ENCODE results near the gene CCDC142.
"Not testable (repeated sequence)": the region's sequence is repeated elsewhere in the genome, so short reads cannot be mapped to it uniquely, and the experiment has no call there.

Gene CCDC142

DNA sequence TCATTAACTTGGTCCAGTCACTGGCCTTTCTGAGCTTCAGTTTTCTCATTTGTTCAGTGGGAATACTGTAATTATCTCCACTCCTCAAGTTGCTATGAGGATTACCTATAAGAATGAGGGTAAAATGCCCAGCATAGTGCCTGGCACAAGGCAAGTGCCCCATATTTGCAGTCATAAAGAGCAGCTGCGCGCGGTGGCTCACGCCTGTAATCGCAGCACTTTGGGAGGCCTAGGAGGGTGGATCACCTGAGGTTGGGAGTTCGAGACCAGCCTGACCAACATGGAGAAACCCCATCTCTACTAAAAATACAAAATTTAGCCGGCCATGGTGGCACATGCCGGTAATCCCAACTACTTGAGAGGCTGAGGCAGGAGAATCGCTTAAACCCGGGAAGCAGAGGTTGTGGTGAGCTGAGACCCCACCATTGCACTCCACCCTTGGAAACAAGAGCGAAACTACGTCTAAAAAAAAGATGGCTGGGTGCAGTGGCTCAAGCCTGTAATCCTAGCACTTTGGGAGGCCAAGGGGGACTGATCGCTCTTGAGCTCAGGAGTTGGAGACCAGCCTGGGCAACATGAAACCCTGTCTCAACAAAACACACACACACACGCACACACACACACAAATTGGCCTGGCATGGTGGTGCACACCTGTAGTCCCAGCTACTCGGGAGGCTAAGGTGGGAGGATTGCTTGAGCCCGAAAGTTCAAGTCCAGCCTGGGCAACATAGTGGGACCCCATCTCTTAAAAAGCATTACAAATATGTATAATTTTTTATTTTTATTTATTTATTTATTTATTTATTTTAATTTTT is 40.1 kb downstream of the CCDC142 start:
- DNase-seq (ENCODE audit: low read depth) = not testable (repeated sequence)

DNA sequence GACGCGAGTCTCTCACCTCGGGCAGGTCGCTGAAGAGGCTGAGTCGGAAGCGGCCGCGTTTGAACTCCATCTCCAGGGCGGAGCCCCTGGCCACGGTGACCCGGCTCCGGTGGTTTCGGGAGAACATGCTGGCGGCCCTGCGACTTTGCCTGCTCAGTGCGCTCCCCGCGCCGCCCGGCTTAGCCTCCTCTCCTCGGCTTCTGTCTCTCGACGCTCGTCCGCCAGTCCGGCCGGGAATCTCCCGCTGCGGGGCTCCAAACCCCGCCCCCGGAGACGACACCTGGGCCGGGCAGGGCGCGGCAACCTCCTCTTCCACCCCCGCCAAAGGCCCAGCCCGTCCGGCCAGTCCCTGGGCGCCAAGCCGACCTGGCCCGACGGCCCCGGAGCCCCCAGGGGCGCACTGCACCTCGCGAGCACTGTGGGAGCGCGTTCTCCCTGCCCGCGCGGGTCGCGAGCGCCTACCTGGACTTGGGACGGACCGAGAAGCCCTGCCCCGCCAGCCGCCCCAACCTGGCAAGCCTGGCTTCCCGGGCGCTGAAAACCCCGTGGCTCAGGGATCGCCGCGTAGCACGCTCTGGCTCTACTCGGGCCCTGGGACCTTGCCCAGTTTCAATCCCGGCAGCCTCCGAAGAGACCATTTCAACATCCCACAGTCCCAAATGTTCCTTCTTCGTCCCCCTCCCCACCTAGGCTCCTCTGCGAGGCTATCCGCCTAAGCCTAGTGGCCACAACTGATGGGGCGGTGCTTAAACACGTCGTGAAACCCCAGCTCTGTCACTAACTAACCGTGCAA is 40.9 kb downstream of the CCDC142 start, which contains the start of gene RTKN:
Gene RTKN (minus strand): TSS at position 248 of the 793 bp plus-strand sequence. CDS start 121 bp downstream, at position 127.
- DNase-seq (ENCODE audit: low read depth) = no peak

- DNase-seq (ENCODE audit: low read depth) = no peak
Observed at GRCh38 chr2:74441170-74441689, 41.6 kb downstream of the CCDC142 start.

GRCh38 chr2:74440378-74441169 is 42.2 kb downstream of the CCDC142 start:
- no peak for DNase-seq (ENCODE audit: low read depth)

DNA sequence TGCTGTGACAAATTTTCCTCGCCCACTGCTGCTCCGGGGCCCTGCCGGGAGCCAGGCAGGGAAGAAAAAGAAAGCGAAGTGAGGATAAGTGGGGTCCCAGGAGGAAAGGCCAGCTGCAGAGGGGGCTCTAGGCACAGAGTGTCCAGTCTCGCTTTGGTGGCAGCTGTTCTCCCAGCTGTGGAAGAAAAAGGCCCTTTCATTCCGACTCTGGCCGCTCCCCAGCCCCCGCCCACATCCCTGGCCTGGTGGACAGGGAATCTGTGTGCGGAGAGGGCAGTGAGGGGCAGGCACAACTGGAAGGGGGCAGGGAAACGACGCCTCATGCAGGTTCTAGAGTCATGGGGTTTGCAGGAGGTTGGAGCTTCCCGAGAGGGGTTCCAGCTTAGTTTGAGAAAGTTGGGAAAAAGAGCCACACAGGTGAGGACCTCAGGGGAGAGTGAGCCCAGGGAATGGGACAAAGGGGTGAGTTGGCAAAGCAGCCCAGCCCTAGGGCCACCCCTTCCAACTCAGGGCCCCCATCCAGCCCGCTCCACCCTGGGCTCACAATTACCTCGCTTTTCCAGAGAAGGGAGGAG is 42.9 kb downstream of the CCDC142 start:
- DNase-seq (ENCODE audit: low read depth) = no peak

DNA sequence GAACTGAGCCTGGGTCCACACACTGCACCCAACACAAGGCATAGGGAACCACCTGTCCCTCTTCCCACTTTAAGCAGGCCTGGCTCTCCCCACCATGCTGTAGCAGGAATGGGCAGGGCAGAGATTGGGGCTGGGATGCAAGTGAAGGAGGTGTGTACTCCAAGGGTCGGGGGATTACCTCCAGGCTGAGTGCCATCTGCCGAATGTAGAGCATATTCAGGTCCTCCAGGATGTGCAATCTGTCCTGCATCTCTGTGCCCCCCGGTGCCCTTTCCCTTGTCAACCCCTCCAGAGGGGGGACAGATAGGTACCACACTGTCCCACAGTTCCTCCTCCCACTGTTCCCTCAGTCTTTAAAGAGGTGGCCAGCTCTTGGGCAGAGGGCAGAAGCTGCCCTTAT is 43.4 kb downstream of the CCDC142 start:
- DNase-seq (ENCODE audit: low read depth) = no peak

DNA sequence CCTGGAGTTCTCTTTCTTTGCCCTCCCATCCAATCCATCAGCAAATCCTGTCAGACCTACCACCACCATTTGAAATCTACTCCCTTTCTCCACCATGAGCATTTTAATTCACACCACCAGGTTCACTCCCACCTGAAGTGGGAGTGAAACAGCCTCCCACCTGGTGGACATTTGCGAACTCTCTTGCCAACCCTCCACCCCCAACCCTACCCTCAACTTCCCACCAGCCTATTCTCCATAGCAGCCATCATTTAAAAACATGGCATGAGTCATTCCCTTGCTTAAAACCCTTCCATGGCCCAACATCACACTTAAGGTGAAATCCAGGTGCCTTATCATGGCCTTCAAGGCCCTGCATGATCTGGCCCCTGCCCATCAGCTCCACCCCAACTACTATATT is 44.5 kb downstream of the CCDC142 start:
- no peak for DNase-seq (ENCODE audit: low read depth)

- no peak for DNase-seq (ENCODE audit: low read depth)
Observed at GRCh38 chr2:74436848-74437695, 45.7 kb downstream of the CCDC142 start.

DNA sequence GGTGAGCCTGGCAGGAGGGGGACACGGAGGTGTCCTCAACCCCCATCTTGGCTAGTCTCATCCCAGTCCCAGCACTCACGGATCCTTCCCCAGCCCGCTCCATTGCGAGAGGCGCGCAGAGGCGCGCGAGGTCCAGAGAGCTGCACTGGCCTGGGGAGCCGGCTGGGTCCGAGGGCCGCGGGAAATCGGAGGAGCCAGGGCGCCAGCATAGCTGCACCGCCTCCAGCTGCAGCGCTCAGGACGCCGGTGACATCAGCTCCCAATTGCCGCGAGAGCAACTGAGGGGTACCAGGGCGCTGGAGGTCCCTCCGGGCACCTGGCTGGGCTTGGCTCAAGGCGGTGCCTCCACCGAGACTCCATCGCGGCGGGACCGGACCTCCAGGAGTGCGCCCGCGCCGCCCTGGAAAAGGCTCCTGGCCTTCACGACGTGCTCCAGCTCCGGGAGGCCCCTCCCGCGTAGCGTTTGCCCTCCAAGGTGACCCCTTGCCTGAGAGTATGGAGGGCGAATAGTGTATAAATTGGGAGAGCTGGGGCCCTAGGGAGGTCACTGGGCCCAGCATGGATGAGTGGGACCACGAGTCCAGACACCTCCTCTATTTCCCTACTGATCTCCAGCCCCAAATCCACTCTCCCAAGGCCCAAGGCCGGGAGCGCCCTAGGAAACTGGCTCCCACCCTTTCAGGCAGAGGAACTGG is 46.5 kb downstream of the CCDC142 start:
- DNase-seq (ENCODE audit: low read depth) = no peak

DNA sequence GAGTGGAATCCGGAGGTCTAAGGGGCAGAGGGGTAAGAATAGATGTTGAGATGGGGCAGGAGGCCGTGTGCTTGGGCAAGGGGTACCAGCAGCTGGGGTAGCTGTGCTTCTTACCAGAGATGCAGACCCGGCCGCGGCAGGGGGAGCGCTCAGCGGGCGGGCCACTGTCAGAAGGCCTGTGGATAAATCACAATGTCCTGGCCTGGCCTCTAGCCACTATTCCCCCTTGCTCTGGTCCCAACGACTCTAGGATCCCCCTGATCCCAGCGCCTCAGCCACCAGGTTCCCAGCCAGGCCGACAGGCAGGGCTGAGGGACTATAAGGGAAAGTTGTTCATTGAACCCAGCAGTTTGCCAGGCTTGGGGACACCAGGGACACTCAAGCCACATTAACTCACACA is 52.3 kb downstream of the CCDC142 start:
- DNase-seq (ENCODE audit: low read depth) = no peak

DNA sequence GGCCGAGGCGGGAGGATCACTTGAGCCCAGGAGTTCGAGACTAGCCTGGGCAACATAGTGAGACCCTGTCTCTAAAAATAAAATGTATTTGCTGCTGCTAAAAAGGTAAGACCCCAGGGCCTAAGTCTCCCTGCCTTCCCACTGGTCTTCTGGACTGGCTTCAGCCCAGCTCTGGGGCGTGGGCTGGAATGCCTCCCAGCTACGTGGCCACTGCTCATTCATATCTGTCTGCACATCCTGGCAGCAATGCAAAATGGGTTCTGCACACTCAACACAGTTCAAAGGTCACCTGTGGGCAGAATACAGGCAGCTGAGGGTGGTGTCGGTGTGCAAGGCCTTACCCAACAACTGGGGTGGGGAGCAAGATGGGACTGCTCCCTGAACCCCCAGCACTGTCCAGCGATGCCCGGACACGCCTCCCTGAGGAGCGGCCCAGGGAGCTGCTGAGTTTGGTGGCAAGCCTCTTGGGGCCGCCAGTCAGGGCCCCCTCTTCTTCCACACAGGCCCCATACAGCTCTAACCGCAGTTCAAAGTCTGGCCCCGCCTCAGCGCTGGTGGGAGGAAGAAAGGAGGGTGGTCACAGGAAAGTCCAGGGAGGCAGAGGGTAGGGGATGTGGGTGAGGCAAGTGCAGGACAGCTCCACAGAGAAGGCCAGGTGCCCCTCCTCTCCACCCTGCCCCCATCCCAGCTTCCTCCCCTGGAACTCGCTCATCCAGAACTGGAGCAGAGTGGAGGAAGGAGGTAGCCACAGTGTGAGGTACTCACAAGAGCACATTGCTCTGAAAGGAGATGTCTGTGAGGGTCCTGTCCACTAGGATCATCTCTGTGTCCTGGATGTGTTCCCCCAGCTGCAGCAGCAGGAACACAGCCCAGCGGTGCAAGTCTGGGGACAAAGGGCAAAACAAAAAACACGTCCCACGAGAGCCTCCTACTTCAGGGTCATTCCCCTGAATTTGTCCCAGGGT is 53.0 kb downstream of the CCDC142 start:
- DNase-seq (ENCODE audit: low read depth) = no peak

- DNase-seq (ENCODE audit: low read depth) = no peak
Observed at GRCh38 chr2:74428675-74429074, 54.1 kb downstream of the CCDC142 start.

DNA sequence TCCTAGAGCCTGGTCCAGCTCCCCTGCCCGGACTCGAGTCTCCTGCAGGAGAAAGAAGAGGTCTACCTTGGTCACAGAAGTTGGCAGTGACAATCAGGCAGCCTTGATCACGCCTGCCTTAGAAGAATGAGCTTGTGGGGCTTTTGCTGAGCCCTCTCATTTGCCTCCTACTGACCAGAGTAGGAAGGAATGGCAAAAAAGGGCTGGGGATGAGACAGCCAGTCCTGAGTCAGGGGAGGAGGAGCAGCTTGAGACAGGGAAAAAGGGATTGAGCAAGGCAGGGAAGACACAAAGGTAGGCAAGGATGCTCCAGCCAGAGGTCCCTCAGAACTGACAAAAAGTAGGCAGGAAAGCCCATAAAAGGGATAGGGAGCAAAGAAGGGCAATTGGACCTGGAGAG is 55.2 kb downstream of the CCDC142 start:
- DNase-seq (ENCODE audit: low read depth) = no peak

GRCh38 chr2:74426181-74426758 is 56.5 kb downstream of the CCDC142 start:
- DNase-seq (ENCODE audit: low read depth) = no peak

GRCh38 chr2:74425523-74425922 is 57.3 kb downstream of the CCDC142 start:
- no peak for DNase-seq (ENCODE audit: low read depth)

- DNase-seq (ENCODE audit: low read depth) = no peak
Observed at GRCh38 chr2:74424995-74425406, 57.8 kb downstream of the CCDC142 start.

DNA sequence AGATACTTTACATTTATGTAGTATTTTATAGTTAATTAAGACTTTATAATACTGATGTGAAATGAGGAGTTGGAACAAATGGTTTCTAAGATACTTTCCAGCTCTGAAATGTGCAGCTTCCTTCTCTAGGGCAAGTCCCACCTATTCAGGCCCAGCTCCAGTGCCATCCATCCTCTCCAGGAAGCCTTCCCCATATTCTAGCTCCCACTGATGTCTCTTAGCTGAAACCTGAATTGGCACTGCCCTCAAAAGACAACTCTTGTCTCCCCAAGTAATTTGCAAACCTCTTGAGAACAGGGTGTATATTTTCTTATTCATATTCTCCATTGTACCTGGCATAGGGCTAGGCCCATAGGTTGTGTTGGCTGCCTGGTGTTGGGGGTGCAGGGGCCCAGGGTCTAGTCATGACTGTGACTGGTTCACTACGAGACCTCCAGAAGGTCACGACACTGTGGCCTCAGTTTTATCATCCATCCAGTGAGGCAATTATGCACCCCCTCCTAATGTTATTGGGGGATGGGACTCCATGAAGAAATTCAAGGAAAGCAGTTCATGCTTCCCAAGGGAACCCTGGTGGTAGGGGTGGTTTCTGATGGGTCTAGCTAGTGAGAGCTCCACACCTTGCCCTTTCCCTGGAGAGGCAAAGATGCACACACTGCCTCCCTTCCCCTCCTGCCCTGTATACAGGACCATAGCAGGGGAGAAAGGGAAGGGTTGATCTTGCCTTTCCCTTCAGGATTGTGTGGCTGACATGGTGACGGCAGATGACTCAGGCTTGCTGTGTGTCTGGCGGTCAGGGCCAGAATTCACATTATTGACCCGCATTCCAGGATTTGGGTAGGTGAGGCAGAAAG is 58.4 kb downstream of the CCDC142 start:
- no peak for DNase-seq (ENCODE audit: low read depth)
